Gastrocnemius medialis (tissue), 4 donors: ENCODE results near the gene ZIC1.

Experiments
- CTCF ChIP-seq, 5 experiments: fragments of 450-650 bp in 3 of 5; fragments of 200-600 bp in 2 of 5; sonication (generic) in 2 of 5; IDR thresholded peaks in 4 of 5; conservative IDR thresholded peaks in 1 of 5; 1 replicate in 4 of 5; 2 replicates in 1 of 5; pipeline ENCODE4 v1.5.1; 2016 to 2019; ENCODE audit warnings: antibody characterized with exemption in 5 of 5, mild to moderate bottlenecking in 3 of 5, moderate library complexity in 3 of 5
- POLR2A ChIP-seq, 2 donors: fragments of 450-650 bp; IDR thresholded peaks; one replicate each; pipeline ENCODE4 v1.6.1; 2017; ENCODE audit warnings: antibody characterized with exemption in 2 of 2, mild to moderate bottlenecking in 2 of 2, moderate library complexity in 2 of 2

- TF ChIP-seq POLR2A (IDR thresholded peaks at IDR 0.05) (no peak), CTCF (IDR thresholded peaks at IDR 0.05 in 4 of 5, conservative IDR thresholded peaks at IDR 0.05 in 1 of 5) (no peak)
Observed at GRCh38 chr3:147370349-147370748, 38.8 kb upstream of the ZIC1 start.
